ENCODE results near the gene TATDN3. TPM values are rescaled to one million over a fixed set of nuclear protein-coding genes. Genes with fewer than 3 reads are reported as not detected.
"Not testable (repeated sequence)": the region's sequence is repeated elsewhere in the genome, so short reads cannot be mapped to it uniquely, and the experiment has no call there.

Gene TATDN3
- polyA plus RNA-seq, 1 donor (not counting 4 experiments of a cell fraction or from before 2014, with no cell fraction given), result 11.6 TPM

DNA sequence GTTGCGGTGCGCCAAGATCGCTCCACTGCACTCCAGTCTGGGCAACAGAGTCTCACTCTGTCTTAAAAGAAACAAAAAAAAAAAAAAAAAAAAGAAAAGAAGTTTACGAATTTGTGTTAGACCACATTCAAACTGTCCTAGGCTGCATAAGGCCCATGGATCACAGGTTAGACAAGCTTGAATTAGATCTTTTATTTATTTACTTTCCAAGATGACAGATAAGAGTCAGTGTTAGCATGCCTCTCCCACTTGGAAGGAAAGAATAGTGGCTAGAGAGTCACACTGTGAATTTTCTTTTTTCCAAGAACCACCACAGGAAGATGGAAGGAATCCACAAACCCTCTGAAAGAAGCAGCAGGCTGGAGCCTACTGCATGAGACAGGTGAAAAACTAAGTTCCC, 29.5 kb upstream of the TATDN3 start:
- Histone ChIP-seq H4K20me1 (ENCODE audit: control insufficient read depth, extremely low read depth, insufficient read depth, low read length) (no peaks in the 10 kb centered on the region), H3K79me2 (ENCODE audit: control insufficient read depth, insufficient read depth, low read length) (peaks cover 13% of the 10 kb centered on the region), H3K27ac (ENCODE audit: control insufficient read depth, insufficient read depth, low read length) (no peak overlapping the region), H3K9me3 (ENCODE audit: control insufficient read depth, low read depth, low read length) (no peaks in the 10 kb centered on the region), H3K9ac (ENCODE audit: control insufficient read depth, extremely low read depth, insufficient read depth, low read length) (no peak overlapping the region), H3K27me3 (ENCODE audit: control insufficient read depth, extremely low read depth, insufficient read depth, low read length) (no peaks in the 10 kb centered on the region), H2AFZ (ENCODE audit: control insufficient read depth, low read length) (no peak overlapping the region), H3K4me3 (ENCODE audit: control insufficient read depth in 2 of 3, extremely low read depth in 1 of 3, insufficient read depth in 2 of 3, low read depth in 1 of 3, low read length in 3 of 3) (no peak overlapping the region), H3K4me2 (ENCODE audit: control insufficient read depth, extremely low read depth, insufficient read depth, low read depth, low read length) (no peak overlapping the region), H3K9me1 (ENCODE audit: control insufficient read depth, extremely low read depth, insufficient read depth, low read length) (no peaks in the 10 kb centered on the region), H3K4me1 (ENCODE audit: control insufficient read depth, extremely low read depth, insufficient read depth, low read length) (no peaks in the 10 kb centered on the region), H3K36me3 (ENCODE audit: control insufficient read depth in 2 of 2, extremely low read depth in 1 of 2, insufficient read depth in 2 of 2, low read length in 2 of 2) (peaks cover 0 to 2% of the 10 kb centered on the region in 2 experiments)
- FAIRE-seq (no peak), DNase-seq (ENCODE audit: low read depth, low spot score) (no peak)
- TF ChIP-seq EZH2 (IDR thresholded peaks at IDR 0.05; ENCODE audit: low read length), result no peak
- TF ChIP-seq, protein P1, sequence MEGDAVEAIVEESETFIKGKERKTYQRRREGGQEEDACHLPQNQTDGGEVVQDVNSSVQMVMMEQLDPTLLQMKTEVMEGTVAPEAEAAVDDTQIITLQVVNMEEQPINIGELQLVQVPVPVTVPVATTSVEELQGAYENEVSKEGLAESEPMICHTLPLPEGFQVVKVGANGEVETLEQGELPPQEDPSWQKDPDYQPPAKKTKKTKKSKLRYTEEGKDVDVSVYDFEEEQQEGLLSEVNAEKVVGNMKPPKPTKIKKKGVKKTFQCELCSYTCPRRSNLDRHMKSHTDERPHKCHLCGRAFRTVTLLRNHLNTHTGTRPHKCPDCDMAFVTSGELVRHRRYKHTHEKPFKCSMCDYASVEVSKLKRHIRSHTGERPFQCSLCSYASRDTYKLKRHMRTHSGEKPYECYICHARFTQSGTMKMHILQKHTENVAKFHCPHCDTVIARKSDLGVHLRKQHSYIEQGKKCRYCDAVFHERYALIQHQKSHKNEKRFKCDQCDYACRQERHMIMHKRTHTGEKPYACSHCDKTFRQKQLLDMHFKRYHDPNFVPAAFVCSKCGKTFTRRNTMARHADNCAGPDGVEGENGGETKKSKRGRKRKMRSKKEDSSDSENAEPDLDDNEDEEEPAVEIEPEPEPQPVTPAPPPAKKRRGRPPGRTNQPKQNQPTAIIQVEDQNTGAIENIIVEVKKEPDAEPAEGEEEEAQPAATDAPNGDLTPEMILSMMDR (optimal IDR thresholded peaks at IDR 0.05 in 1 of 3, IDR thresholded peaks at IDR 0.05 in 1 of 3, conservative IDR thresholded peaks at IDR 0.05 in 1 of 3; ENCODE audit: extremely low read depth in 1 of 3, insufficient read depth in 2 of 3, low read length in 3 of 3), result no peak
- dilution Hi-C loops (cut with MboI; ENCODE audit: extremely low pct_ligation_motif_present, low sequenced_read_pairs), result no loop called here

DNA sequence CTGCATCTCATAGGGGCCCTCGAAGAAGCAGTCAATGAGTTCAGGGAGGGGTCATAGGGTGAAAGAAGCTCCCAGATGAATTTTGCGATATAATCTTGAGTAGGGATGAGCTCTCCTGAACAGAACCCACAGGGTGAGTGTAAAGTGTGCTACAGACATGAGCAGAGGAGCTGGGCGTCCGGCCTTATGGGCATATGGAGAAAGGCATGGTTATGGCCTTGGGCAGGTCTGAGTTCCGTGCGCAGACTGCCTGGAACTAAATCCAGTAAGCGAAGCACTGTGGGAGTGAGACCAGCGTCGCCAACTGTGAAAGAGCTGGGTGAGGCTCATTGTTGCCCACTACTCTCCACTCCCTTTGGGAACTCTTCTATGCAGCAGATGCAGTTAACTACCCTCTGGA, 28.9 kb upstream of the TATDN3 start:
- dilution Hi-C loops (cut with MboI; ENCODE audit: extremely low pct_ligation_motif_present, low sequenced_read_pairs), result no loop called here
- H3K4me2 ChIP-seq (ENCODE audit: control insufficient read depth, extremely low read depth, insufficient read depth, low read depth, low read length), result no peak overlapping the region

DNA sequence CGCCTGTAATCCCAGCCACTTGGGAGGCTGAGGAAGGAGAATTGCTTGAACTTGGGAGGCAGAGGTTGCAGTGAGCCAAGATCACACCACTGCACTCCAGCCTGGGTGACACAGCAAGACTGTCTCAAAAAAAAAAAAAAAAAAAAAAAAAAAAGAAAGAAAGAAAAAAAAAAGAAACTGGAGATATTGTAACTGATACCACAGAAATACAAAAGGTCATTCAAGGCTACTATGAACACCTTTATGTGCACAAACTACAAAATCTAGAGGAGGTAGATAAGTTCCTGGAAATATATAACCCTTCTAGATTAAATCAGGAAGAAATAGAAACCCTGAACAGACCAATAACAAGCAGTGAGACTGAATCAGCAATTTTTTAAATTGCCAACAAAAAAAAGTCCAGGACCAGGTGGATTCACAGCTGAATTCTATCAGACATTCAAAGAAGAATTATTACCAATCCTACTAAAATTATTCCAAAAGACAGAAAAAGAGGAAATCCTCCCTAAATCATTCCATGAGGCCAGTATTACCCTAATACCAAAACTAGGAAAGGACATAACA, 26.9 kb upstream of the TATDN3 start:
- DNase-seq (ENCODE audit: low read depth, low spot score); H4K20me1 ChIP-seq (ENCODE audit: control insufficient read depth, extremely low read depth, insufficient read depth, low read length); H3K4me3 ChIP-seq (ENCODE audit: control insufficient read depth in 2 of 3, extremely low read depth in 1 of 3, insufficient read depth in 2 of 3, low read depth in 1 of 3, low read length in 3 of 3); H3K4me2 ChIP-seq (ENCODE audit: control insufficient read depth, extremely low read depth, insufficient read depth, low read depth, low read length); H3K9me3 ChIP-seq (ENCODE audit: control insufficient read depth, low read depth, low read length); dilution Hi-C loops (cut with MboI; ENCODE audit: extremely low pct_ligation_motif_present, low sequenced_read_pairs); H3K9ac ChIP-seq (ENCODE audit: control insufficient read depth, extremely low read depth, insufficient read depth, low read length); H3K79me2 ChIP-seq (ENCODE audit: control insufficient read depth, insufficient read depth, low read length); H3K4me1 ChIP-seq (ENCODE audit: control insufficient read depth, extremely low read depth, insufficient read depth, low read length); H3K27ac ChIP-seq (ENCODE audit: control insufficient read depth, insufficient read depth, low read length); H3K9me1 ChIP-seq (ENCODE audit: control insufficient read depth, extremely low read depth, insufficient read depth, low read length); H2AFZ ChIP-seq (ENCODE audit: control insufficient read depth, low read length); H3K36me3 ChIP-seq (ENCODE audit: control insufficient read depth in 2 of 2, extremely low read depth in 1 of 2, insufficient read depth in 2 of 2, low read length in 2 of 2); FAIRE-seq; H3K27me3 ChIP-seq (ENCODE audit: control insufficient read depth, extremely low read depth, insufficient read depth, low read length): not testable (repeated sequence)

More for the DNA sequence above, 28.9 kb upstream of the TATDN3 start:
- H3K9me1 ChIP-seq (ENCODE audit: control insufficient read depth, extremely low read depth, insufficient read depth, low read length), result no peaks in the 10 kb centered on the region
- H3K9ac ChIP-seq (ENCODE audit: control insufficient read depth, extremely low read depth, insufficient read depth, low read length), result no peak overlapping the region
- H4K20me1 ChIP-seq (ENCODE audit: control insufficient read depth, extremely low read depth, insufficient read depth, low read length), result no peaks in the 10 kb centered on the region
- H3K79me2 ChIP-seq (ENCODE audit: control insufficient read depth, insufficient read depth, low read length), result peaks cover 13% of the 10 kb centered on the region
- no peak overlapping the region for H3K4me3 ChIP-seq (ENCODE audit: control insufficient read depth in 2 of 3, extremely low read depth in 1 of 3, insufficient read depth in 2 of 3, low read depth in 1 of 3, low read length in 3 of 3)
- H3K27me3 ChIP-seq (ENCODE audit: control insufficient read depth, extremely low read depth, insufficient read depth, low read length), result no peaks in the 10 kb centered on the region
- no peaks in the 10 kb centered on the region for H3K9me3 ChIP-seq (ENCODE audit: control insufficient read depth, low read depth, low read length)
- H3K4me1 ChIP-seq (ENCODE audit: control insufficient read depth, extremely low read depth, insufficient read depth, low read length), result no peaks in the 10 kb centered on the region
- DNase-seq (ENCODE audit: low read depth, low spot score) (no peak), FAIRE-seq (no peak)
- no peak overlapping the region for H3K27ac ChIP-seq (ENCODE audit: control insufficient read depth, insufficient read depth, low read length)
- no peak overlapping the region for H2AFZ ChIP-seq (ENCODE audit: control insufficient read depth, low read length)
- H3K36me3 ChIP-seq (ENCODE audit: control insufficient read depth in 2 of 2, extremely low read depth in 1 of 2, insufficient read depth in 2 of 2, low read length in 2 of 2), result peaks cover 0 to 2% of the 10 kb centered on the region in 2 experiments
- TF ChIP-seq, protein P1 (optimal IDR thresholded peaks at IDR 0.05 in 1 of 3, IDR thresholded peaks at IDR 0.05 in 1 of 3, conservative IDR thresholded peaks at IDR 0.05 in 1 of 3; ENCODE audit: extremely low read depth in 1 of 3, insufficient read depth in 2 of 3, low read length in 3 of 3), result no peak
- no peak for TF ChIP-seq EZH2 (IDR thresholded peaks at IDR 0.05; ENCODE audit: low read length)

DNA sequence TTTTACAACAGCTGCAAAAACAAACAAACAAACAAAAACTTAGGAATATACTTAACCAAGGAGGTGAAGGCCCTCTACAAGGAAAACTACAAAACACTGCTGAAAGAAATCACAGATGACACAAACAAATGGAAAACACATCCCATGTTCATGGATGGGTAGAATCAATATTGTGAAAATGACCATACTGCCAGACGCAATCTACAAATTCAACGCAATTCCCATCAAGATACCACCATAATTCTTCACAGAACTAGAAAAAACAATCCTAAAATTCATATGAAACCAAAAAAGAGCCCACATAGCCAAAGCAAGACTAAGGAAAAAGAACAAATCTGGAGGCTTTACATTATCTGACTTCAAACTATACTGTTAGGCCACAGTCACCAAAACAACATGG, 24.9 kb upstream of the TATDN3 start:
- dilution Hi-C loops (cut with MboI; ENCODE audit: extremely low pct_ligation_motif_present, low sequenced_read_pairs); H3K27ac ChIP-seq (ENCODE audit: control insufficient read depth, insufficient read depth, low read length); DNase-seq (ENCODE audit: low read depth, low spot score): not testable (repeated sequence)

More for the DNA sequence above, 24.9 kb upstream of the TATDN3 start:
- H3K4me2 ChIP-seq (ENCODE audit: control insufficient read depth, extremely low read depth, insufficient read depth, low read depth, low read length); H3K9me1 ChIP-seq (ENCODE audit: control insufficient read depth, extremely low read depth, insufficient read depth, low read length); H3K27me3 ChIP-seq (ENCODE audit: control insufficient read depth, extremely low read depth, insufficient read depth, low read length); H3K9me3 ChIP-seq (ENCODE audit: control insufficient read depth, low read depth, low read length); FAIRE-seq; H3K4me1 ChIP-seq (ENCODE audit: control insufficient read depth, extremely low read depth, insufficient read depth, low read length); H3K4me3 ChIP-seq (ENCODE audit: control insufficient read depth in 2 of 3, extremely low read depth in 1 of 3, insufficient read depth in 2 of 3, low read depth in 1 of 3, low read length in 3 of 3); H3K79me2 ChIP-seq (ENCODE audit: control insufficient read depth, insufficient read depth, low read length); H2AFZ ChIP-seq (ENCODE audit: control insufficient read depth, low read length); H3K36me3 ChIP-seq (ENCODE audit: control insufficient read depth in 2 of 2, extremely low read depth in 1 of 2, insufficient read depth in 2 of 2, low read length in 2 of 2); H3K9ac ChIP-seq (ENCODE audit: control insufficient read depth, extremely low read depth, insufficient read depth, low read length); H4K20me1 ChIP-seq (ENCODE audit: control insufficient read depth, extremely low read depth, insufficient read depth, low read length): not testable (repeated sequence)
